DOHH2 (cell line): ENCODE results near the gene KCTD3.

ENCODE experiments used
- EZH2phosphoT487 ChIP-seq: fragments of 200-600 bp; sonication (generic); IDR thresholded peaks from 2 replicates; pipeline ENCODE4 v1.6.1; 2017; ENCODE audit warnings: borderline replicate concordance, mild to moderate bottlenecking, antibody characterized with exemption, low read length, moderate library complexity, mixed read lengths
- TF ChIP-seq, protein P1 (sequence below): fragments of 200-600 bp; sonication (generic); IDR thresholded peaks from one replicate; pipeline ENCODE4 v1.5.1; 2014; ENCODE audit warnings: antibody characterized with exemption, mild to moderate bottlenecking, low read depth, low read length; ENCODE audit not compliant: poor library complexity, severe bottlenecking

GRCh38 chr1:215555531-215555930 lies 11.6 kb upstream of the KCTD3 start:
- TF ChIP-seq, protein P1, sequence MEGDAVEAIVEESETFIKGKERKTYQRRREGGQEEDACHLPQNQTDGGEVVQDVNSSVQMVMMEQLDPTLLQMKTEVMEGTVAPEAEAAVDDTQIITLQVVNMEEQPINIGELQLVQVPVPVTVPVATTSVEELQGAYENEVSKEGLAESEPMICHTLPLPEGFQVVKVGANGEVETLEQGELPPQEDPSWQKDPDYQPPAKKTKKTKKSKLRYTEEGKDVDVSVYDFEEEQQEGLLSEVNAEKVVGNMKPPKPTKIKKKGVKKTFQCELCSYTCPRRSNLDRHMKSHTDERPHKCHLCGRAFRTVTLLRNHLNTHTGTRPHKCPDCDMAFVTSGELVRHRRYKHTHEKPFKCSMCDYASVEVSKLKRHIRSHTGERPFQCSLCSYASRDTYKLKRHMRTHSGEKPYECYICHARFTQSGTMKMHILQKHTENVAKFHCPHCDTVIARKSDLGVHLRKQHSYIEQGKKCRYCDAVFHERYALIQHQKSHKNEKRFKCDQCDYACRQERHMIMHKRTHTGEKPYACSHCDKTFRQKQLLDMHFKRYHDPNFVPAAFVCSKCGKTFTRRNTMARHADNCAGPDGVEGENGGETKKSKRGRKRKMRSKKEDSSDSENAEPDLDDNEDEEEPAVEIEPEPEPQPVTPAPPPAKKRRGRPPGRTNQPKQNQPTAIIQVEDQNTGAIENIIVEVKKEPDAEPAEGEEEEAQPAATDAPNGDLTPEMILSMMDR: no peak
- no peak for TF ChIP-seq EZH2phosphoT487
